GM21529 (cell line): Measurements from ENCODE around the gene ARID1A.
"Not testable (repeated sequence)": the region's sequence is repeated elsewhere in the genome, so short reads cannot be mapped to it uniquely, and the experiment has no call there.

ENCODE experiments used
- ATAC-seq: cut with Tn5 transposase; IDR thresholded peaks from one replicate; pipeline ENCODE4 v1.9.1; 2021; ENCODE audit not compliant: unreplicated experiment

ARID1A gene

DNA sequence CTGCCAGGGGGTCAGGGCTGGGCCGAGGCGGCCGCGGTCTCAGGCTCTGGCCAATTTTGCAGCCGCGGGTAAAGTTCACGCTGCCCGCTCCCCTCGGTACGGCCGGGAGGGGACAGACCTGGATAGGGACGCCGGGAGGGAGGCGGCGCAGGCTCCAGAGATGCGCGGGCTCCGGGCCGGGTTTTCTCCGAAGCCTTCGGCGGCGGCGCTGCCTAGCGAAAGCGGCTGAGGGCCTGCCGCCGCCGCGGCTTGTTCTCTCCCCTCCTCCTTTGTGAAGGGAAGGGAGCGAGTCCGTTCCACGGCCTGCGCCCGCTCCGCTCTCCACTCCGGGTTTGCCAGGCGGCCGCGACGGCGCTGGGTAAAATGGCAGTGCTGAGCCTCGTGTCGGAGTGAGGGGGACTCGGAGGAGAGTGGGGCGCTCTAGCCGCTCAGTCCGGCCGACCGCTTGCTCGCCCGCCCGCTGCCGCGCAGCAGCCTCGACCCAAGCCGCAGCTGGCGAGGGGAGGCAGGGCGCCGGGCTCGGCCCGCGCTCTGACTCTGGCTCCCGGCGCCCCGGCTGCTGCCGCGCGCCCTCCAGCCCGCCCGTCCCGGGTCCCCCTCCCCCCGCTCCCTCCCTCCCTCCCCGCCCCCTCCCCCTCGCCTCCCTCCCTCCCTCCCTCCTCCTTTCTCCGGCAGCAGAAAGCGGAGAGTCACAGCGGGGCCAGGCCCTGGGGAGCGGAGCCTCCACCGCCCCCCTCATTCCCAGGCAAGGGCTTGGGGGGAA, at the start of gene ARID1A:
Gene ARID1A, plus strand, starts transcription at position 660 of the 763 bp plus-strand sequence. CDS start 389 bp downstream, outside the sequence.
- peak; percentile 41 for ATAC-seq

DNA sequence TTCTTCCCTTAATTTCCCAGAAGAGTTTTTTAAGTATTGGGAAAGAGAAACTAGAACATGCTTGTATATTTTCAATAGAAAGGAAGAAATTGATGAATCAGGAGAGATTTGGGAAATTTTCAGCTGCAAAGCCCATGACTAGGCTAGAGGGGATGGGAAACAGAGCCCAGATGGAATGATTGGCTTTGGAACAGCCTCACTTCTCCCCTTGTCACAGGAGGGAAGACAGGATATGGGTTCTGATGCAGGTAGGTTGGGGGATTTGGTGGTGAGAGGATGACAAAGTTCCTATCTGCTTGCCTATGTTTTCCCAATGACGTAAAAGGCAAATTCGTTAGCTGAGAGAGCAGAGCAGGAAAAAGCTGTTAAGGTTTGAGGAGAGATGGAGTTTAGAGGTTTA, 31.0 kb upstream of the ARID1A start:
- no peak for ATAC-seq

DNA sequence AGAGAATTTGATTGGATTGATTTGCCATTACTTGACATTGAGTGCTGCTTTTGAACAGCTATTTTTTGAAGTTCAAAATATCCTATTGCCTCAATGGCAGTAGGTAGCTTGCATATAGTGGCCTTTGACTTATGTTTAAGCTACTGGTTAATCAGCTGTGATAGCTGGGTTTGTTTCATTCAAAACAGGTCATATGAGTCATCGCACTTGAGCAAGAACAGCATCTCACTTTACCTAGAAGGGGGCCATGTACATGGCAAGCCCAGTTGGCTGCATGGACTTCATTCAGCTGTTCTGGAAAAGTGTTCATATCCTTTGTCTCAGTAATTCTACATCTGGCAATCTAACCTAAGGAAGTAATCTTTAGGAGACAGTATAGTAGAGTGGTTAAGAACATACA, 29.0 kb upstream of the ARID1A start:
- ATAC-seq = no peak

DNA sequence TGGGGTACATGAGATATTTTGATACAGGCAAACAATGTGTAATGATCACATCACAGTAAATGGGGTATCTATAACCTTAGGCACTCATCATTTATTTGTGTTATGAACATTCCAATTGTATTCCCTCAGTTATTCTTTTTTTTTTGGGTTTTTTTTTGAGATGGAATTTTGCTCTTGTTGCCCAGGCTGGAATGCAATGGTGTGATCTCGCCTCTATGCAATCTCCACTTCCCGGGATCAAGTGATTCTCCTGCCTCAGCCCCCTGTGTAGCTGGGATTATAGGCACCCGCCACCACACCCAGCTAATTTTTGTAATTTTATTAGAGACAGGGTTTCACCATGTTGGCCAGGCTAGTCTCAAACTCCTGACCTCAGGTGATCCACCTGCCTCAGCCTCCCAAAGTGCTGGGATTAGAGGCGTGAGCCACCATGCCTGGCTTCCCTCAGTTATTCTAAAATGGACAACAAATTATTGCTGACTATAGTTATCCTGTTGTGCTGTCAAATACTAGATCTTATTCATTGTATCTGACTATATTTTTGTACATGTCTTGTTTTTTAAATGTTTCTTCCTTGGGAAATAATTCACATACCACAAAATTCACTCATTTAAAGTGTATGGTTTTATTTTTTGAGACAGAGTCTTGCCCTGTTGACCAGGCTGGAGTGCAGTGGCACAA, 27.6 kb upstream of the ARID1A start:
- not testable (repeated sequence) for ATAC-seq

DNA sequence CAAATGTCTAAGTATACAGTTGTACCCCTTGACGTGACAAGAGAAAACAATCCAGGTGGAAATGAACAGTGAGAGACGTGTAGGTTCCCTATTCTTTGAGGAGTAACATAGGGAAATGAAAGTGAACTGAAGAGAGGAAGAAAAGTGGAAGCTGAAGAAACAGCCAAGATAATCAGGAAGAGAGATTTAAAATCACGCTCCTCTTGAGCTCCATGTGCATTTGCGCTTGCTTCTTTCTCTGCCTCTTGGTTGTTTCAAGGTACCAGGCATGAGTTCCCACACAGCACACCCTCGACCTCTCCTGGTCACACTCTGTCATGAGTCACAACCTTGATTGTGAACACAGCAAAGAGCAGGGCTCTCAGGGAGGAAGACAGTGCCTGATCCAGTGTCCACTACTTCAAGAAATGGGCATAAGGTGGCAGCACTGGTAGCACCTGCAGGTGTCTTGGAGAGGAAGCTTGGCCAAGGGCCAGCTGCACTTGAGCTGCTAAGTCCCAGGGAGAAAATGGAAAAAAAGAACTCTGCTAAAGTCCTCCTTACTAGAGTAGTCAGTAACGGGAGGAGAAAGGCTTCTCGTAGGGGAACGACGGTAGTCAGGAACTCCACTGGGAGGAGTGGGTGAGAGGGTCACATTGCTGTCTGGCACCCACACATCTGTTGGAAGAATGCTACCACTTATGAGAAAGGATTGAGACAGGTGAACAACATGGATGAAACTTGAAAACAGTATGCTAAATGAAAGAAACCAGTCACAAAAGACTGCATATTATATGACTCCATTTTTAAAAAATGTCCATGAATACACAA, 18.3 kb upstream of the ARID1A start:
- peak; percentile 93 for ATAC-seq

DNA sequence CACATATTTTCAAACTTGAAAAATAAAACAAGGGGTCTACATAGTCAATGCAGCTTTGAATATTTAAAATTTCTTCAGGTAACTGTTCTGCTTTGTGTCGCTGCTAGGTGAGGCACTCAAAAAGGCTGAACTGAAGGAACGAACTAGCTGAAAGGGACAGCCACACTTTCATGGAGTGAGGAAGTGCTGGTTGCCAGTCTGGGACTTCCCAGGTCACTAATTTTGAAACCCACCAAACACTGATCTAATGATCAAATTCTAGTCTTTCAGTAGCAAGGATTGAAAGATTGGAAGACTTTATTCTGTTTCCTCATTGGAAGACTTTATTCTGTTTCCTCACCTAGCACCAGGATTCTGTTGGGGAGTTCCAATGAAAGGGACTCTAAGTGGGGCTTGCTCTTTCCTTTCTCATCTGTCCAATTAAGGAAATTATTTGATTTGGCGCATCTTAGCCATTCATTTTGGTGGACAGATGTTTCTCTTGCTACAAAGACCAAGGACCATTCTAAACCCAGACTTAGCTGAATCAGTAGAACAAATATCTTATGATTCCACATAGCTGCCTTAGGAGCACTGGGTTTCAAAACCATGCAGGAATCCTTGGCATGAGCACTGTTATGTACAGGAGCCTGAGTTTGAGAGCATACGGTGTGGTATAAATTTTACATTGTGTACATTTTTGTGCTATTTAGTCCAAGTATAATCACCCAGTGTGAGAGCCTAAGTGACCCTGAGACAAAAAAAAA, 10.9 kb upstream of the ARID1A start:
- ATAC-seq = no peak

DNA sequence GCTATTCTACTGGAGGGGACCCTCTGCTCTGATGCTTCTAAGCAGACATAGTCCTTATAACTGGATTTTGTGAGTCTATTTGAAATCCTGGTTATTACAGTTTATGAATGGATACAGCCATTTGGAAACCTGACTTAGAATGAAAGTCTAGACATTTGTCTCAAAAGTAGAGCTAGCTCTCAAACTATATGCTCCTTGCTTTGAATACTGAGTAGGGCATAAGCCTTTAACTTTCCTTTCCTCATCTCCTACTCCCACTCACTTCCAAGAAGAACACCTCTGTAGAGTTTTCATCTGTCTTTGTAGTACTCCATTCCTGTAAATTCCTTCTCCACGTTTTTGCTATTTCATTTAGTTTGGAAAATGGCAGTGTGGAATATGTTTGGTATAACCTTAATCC, 9.0 kb upstream of the ARID1A start:
- ATAC-seq = no peak

DNA sequence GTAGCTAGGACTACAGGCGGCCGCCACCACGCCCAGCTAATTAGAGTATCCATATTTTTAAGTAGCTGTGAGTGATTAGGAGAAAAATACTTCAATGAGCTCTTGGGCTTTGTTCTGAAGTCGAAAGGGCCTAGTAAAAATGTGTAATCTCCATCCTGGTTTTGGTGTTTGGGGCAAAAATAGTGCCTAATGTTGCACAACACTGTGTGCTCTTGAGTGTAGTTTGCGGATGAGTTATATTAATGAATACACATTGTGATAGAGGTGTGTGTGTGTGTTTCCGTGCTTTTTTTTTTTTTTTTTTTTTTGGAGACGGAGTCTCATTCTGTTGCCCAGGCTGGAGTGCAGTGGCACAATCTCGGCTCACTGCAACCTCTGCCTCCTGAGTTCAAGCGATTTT, 6.3 kb upstream of the ARID1A start:
- ATAC-seq = no peak

DNA sequence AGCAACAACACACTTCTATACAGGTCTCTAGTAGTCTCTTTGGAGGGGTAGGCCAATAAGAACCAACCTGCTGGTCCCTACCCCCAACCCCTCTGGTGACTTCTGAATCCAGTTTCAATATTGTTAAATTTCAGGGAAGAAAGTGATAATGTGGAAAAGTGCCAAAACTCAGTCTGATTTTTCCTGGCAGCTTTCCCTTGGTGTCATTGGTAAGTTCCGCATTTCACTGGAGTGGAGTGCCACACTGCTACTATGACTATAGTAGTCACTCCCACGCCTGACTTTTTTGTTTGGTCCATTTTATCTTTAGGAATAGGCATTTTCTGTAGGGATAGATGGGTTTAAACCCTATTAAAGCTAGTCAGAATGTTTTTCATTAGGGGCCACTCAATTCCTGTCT, 5.7 kb upstream of the ARID1A start:
- ATAC-seq = no peak

DNA sequence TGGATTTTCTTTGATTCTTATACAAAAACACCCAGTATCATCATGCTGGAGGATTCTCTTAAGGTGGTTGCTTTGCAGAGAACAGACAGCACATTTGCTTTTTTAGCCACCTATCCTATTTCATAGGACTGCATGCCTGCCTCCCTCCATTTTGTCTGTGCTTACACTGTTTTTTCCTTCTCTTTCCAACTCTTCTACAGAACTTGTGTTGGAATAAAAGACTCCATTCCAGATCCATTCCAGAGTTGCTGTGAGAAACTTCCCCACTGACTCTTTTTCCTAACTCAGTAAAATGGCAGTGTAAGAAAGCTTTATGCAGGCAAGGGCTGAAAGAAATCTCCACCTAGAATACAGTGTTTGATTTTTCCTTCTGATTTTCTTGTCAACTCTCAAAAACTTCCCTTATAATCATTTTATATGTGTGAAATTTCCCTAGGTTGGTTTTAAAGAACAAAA, 5.2 kb upstream of the ARID1A start:
- no peak for ATAC-seq

DNA sequence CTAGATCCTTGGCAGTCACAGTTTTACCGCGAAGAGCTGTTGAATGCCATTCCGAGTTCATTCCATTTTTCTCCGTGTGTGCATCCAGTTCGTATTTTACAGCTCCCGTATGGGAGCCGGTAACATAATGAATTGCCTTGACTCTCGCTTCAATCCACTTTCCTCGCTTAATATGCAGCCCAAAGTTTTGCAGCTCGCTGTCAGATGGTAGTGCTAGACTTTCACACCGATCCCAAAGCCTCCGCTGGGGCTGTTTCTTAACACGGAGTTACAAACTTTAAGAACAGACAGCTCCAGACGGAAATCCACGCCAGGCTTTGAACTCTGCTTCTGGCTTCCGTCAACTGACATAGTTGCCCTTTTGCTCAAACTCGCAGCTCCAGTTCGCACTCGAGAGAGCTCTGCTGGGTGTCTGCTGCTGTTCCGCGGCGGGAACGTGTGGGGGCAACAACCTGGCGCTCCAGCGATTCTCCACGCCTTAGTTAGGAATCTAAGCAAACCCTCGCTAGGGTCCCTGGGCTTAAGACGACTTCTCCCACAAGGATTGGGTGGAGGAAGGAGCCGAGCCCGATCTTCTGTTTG, 3.5 kb upstream of the ARID1A start:
- peak; percentile 24 for ATAC-seq

DNA sequence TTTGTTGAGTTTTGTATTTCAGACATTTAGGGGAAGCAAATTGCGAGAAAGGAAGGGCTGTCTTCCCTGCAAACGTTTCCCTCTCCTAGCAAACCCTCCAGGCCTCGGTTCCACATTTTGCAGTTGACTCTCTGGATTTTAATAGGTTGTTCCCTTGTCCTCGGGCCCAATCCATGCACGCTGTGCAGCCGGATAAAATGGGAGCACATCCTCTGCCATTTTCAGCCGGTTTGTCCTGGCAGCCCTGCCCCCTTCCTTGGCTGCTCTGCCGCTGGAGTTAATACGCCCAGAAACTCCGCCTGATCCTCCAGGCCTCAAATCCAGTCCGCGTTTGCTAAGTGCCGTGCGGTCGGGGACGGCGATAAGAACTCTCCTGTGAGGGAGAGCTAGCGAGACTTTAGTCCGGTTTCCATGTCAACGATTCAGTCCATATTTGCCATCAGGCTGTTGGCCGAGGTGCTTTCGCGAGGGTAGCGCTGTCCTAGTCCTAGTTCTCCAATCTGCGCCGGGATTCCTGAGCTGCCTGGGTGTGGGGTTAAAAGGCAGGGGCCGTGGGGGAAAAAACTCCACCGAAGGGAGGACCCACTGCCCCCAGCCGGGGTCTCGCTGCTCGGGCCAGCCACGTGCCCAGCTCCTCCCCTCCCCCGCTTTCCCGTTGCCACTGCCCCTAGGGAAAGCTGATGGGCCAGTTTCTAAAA, 2.9 kb upstream of the ARID1A start:
- peak; percentile 35 for ATAC-seq

DNA sequence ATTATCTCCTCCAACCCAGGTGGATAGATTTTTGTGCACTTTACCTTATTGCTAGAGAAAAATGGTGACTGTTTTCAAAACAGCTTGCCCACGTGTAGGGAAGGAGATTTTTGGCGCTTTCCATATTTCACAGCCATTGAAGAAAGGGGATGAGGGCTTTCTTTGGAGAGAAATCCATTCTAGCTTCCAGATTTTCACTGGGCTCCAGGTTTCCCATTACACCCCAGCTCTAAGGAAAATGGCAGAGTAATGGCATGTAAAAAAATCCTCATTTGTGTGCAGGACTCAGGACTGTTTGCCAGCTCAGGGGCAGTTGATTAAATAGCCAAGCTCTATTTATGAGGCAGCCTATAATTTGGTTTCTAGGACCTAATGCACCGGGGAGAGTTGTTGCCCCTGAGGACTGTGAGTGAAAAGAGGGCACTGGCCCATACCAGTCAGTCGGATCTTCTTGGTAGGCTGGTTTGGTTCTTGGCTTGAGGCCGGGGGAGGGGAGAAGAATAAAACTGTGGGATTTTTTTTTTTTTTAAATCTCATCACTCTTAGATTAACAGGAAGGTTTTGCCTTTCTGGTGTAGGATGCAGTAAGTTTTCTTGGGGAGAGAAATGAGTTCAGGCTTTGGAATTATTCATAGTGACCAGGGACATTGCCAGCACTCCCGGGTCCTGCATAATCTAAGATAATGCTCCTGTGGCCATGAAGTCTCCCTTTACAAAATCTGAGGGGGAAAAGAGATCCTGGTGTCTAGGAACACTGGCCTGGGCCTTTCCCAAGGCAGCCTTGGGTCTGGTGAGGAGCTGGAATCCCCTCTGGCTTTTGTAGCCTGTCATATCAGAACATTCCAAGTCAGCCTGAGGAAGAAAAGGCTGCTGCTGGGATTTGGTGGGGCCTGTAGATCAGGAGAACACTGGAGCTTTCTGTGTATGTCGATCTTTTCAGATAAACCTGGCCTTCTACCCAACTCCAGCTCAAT, 1.9 kb upstream of the ARID1A start:
- no peak for ATAC-seq

DNA sequence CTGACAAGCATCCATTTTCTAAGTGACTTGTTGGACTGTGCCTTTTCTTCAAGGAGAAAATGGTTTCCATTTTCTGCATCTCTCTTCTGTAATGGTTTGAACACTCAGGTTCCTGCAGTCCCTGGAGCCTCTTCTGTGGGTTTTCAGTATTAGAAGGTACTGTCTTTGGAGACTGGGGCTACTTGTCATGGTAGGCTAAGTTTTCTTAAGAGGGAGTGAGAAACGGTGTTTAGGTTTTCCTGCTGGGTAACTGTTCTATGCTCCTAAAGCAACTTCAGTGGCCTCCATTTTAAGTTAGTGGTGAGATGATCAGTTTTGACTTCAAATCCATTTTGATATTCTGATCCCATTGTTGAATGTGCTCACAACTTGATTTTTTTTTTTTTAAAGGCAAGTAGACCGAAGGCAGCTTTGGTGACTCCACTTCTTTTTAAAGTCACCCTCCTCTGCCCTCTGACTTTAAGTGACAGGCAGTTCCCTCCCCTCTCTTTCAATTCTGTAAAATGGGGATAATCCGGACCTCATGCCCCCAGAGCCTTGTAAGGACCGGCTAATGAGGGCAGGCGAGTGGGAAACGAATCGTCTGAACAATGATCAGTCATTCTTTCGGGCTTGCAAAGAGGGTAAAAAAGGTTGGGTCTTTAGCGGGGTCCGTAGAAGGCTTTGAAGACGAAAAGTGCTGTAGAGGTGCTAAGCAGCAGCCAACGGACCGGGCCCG, 1.0 kb upstream of the ARID1A start:
- no peak for ATAC-seq

DNA sequence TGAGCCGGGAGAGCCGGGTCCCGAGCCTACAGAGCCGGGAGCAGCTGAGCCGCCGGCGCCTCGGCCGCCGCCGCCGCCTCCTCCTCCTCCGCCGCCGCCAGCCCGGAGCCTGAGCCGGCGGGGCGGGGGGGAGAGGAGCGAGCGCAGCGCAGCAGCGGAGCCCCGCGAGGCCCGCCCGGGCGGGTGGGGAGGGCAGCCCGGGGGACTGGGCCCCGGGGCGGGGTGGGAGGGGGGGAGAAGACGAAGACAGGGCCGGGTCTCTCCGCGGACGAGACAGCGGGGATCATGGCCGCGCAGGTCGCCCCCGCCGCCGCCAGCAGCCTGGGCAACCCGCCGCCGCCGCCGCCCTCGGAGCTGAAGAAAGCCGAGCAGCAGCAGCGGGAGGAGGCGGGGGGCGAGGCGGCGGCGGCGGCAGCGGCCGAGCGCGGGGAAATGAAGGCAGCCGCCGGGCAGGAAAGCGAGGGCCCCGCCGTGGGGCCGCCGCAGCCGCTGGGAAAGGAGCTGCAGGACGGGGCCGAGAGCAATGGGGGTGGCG, 371 bp downstream of the ARID1A start:
- no peak for ATAC-seq

DNA sequence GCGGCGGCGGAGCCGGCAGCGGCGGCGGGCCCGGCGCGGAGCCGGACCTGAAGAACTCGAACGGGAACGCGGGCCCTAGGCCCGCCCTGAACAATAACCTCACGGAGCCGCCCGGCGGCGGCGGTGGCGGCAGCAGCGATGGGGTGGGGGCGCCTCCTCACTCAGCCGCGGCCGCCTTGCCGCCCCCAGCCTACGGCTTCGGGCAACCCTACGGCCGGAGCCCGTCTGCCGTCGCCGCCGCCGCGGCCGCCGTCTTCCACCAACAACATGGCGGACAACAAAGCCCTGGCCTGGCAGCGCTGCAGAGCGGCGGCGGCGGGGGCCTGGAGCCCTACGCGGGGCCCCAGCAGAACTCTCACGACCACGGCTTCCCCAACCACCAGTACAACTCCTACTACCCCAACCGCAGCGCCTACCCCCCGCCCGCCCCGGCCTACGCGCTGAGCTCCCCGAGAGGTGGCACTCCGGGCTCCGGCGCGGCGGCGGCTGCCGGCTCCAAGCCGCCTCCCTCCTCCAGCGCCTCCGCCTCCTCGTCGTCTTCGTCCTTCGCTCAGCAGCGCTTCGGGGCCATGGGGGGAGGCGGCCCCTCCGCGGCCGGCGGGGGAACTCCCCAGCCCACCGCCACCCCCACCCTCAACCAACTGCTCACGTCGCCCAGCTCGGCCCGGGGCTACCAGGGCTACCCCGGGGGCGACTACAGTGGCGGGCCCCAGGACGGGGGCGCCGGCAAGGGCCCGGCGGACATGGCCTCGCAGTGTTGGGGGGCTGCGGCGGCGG, 1.0 kb downstream of the ARID1A start:
- ATAC-seq = no peak

DNA sequence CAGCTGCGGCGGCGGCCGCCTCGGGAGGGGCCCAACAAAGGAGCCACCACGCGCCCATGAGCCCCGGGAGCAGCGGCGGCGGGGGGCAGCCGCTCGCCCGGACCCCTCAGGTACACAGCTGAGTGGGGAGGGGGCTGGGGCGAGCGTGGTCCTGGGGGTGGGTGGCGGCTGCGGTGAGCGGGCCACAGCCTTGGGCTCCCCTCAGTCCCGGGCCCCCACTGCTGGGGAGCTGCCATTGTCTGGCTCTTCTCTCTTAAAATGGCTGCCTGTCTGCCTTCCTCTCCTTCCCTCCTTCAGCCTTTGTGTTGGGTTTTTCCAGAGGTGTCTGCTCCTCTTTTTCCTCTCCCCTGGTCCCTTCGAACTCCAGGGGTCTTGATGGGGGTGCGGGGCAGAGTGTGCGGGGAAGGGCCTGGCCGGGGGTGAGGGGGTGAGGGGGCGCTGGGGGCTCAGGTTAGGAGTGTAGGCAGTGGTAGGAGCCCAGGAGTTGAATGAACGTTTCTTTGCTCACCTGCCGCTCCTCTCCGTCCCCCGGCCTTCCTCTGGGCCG, 1.7 kb downstream of the ARID1A start:
- no peak for ATAC-seq
